GM18951 (cell line): ENCODE results near the gene PYDC2.

Experiments
- POLR2A ChIP-seq: IDR thresholded peaks from 4 replicates; pipeline ENCODE4 v1.6.1; 2011; ENCODE audit warnings: mild to moderate bottlenecking; ENCODE audit not compliant: insufficient read length, insufficient read depth; ENCODE audit errors: extremely low read depth
- in situ Hi-C: fragments of 300-500 bp; cut with MboI; formaldehyde crosslinking; loops from one replicate; pipeline ENCODE4 v1.12.0; 2022; ENCODE audit warnings: low sequenced_read_pairs, mixed read lengths, inconsistent platforms; ENCODE audit not compliant: unreplicated experiment

Gene PYDC2

GRCh38 chr3:191461113-191461595 is at the start of gene PYDC2:
PYDC2 (plus strand) TSS chr3:191461163; CDS start chr3:191461163, 0 bp downstream.
- TF ChIP-seq POLR2A = no peak
- in situ Hi-C loops = no loop called here

- no peak for TF ChIP-seq POLR2A
- in situ Hi-C loops = loop anchor here (25.0 kb wide), 1 partner anchor 1025 kb away; no protein-coding TSS in a partner anchor
These were observed 48.2 kb upstream of the PYDC2 start for GRCh38 chr3:191412759-191413158.

GRCh38 chr3:191414286-191414685 is 46.7 kb upstream of the PYDC2 start:
- in situ Hi-C loops = loop anchor here (25.0 kb wide), 1 partner anchor 1023 kb away; no protein-coding TSS in a partner anchor
- no peak for TF ChIP-seq POLR2A

GRCh38 chr3:191414732-191415131 is 46.2 kb upstream of the PYDC2 start:
- in situ Hi-C loops = loop anchor here (25.0 kb wide), 1 partner anchor 1023 kb away; no protein-coding TSS in a partner anchor
- TF ChIP-seq POLR2A = no peak

- TF ChIP-seq POLR2A = no peak
- in situ Hi-C loops = loop anchor here (25.0 kb wide), 1 partner anchor 1022 kb away; no protein-coding TSS in a partner anchor
These were observed 45.4 kb upstream of the PYDC2 start for GRCh38 chr3:191415566-191415965.

- TF ChIP-seq POLR2A = no peak
- in situ Hi-C loops = loop anchor here (25.0 kb wide), 1 partner anchor 1020 kb away; no protein-coding TSS in a partner anchor
These were observed 43.6 kb upstream of the PYDC2 start for GRCh38 chr3:191417457-191417729.

GRCh38 chr3:191420771-191421170 is 40.2 kb upstream of the PYDC2 start:
- TF ChIP-seq POLR2A = no peak
- in situ Hi-C loops = loop anchor here (25.0 kb wide), 1 partner anchor 1017 kb away; no protein-coding TSS in a partner anchor

GRCh38 chr3:191424881-191425280 is 36.1 kb upstream of the PYDC2 start:
- TF ChIP-seq POLR2A = no peak

GRCh38 chr3:191425322-191425734 is 35.6 kb upstream of the PYDC2 start:
- in situ Hi-C loops = no loop called here
- no peak for TF ChIP-seq POLR2A

More at GRCh38 chr3:191424881-191425280, 36.1 kb upstream of the PYDC2 start:
- in situ Hi-C loops = loop anchor here (25.0 kb wide), 1 partner anchor 1012 kb away; no protein-coding TSS in a partner anchor

- no peak for TF ChIP-seq POLR2A
- in situ Hi-C loops = no loop called here
These were observed 34.7 kb upstream of the PYDC2 start for GRCh38 chr3:191426311-191426710.

GRCh38 chr3:191428177-191428576 is 32.8 kb upstream of the PYDC2 start:
- in situ Hi-C loops = no loop called here
- TF ChIP-seq POLR2A = no peak

GRCh38 chr3:191430103-191430502 is 30.9 kb upstream of the PYDC2 start:
- in situ Hi-C loops = no loop called here
- TF ChIP-seq POLR2A = no peak

- no peak for TF ChIP-seq POLR2A
- in situ Hi-C loops = no loop called here
These were observed 29.7 kb upstream of the PYDC2 start for GRCh38 chr3:191431160-191431822.

GRCh38 chr3:191432162-191432561 is 28.8 kb upstream of the PYDC2 start:
- no peak for TF ChIP-seq POLR2A
- in situ Hi-C loops = no loop called here

- in situ Hi-C loops = no loop called here
- TF ChIP-seq POLR2A = no peak
These were observed 26.9 kb upstream of the PYDC2 start for GRCh38 chr3:191434024-191434423.

GRCh38 chr3:191435981-191436380 is 25.0 kb upstream of the PYDC2 start:
- TF ChIP-seq POLR2A = no peak
- in situ Hi-C loops = no loop called here
